Cardiac ventricle fibroblast (primary cell): ENCODE measurements around the gene TAS2R46. TPM values are rescaled to one million over a fixed set of nuclear protein-coding genes. Genes with fewer than 3 reads are reported as not detected.

Experiments
- total RNA-seq: library from RNA; depleted of rRNA; stranded (reverse); fragments of >200 nt; gene quantifications from 2 replicates; pipeline ENCODE4 v1.2.3, GENCODE V29; 2015

The TAS2R46 gene
- total RNA-seq, result 1.5 TPM in 1 of 2 replicates, not detected in the other

GRCh38 chr12:11062194-11062593, at the start of gene TAS2R46:
TSS of gene TAS2R46 (minus strand) at chr12:11062294. CDS start at chr12:11062294, 0 bp downstream.

GRCh38 chr12:11092128-11092527, 30.0 kb upstream of the TAS2R46 start, which contains the start of gene TAS2R43:
TSS of gene TAS2R43 (minus strand) at chr12:11092313. CDS start at chr12:11092229, 84 bp downstream.

GRCh38 chr12:11031307-11031706, 30.8 kb downstream of the TAS2R46 start, which contains the start of gene TAS2R31:
TSS of gene TAS2R31 (minus strand) at chr12:11031407. CDS start at chr12:11031335, 72 bp downstream.

GRCh38 chr12:11022520-11022919, 39.6 kb downstream of the TAS2R46 start, which contains the start of gene TAS2R19:
TSS of gene TAS2R19 (minus strand) at chr12:11022620. CDS start at chr12:11022571, 49 bp downstream.

Other genes with a start within 250 kb of the TAS2R46 start
- gene TAS2R10, start 235.9 kb downstream of the TAS2R46 start, total RNA-seq, result 1.9 TPM in 1 of 2 replicates, not detected in the other
- not detected in 2 replicates for gene PRR4, start 212.8 kb downstream of the TAS2R46 start, total RNA-seq
- gene PRH1, start 178.0 kb downstream of the TAS2R46 start, total RNA-seq, result 3.9 and 12.4 TPM in 2 replicates
- 0.15 and 0.37 TPM in 2 replicates for gene TAS2R13, start 152.7 kb downstream of the TAS2R46 start, total RNA-seq
- 1.1 TPM in 1 of 2 replicates, not detected in the other for gene PRH2, start 133.1 kb downstream of the TAS2R46 start, total RNA-seq
- gene TAS2R14, start 123.0 kb downstream of the TAS2R46 start, total RNA-seq, result 0.98 and 1.6 TPM in 2 replicates
- 2.1 and 2.7 TPM in 2 replicates for gene TAS2R50, start 75.4 kb downstream of the TAS2R46 start, total RNA-seq
- gene TAS2R20, start 64.0 kb downstream of the TAS2R46 start, total RNA-seq, result 0.62 and 1.0 TPM in 2 replicates
- 0.94 and 0.98 TPM in 2 replicates for gene TAS2R19, start 39.7 kb downstream of the TAS2R46 start, total RNA-seq
- 0.44 and 2.4 TPM in 2 replicates for gene TAS2R31, start 30.9 kb downstream of the TAS2R46 start, total RNA-seq
- gene TAS2R43, start 30.0 kb upstream of the TAS2R46 start, total RNA-seq, result not detected in 2 replicates
- 0.59 and 1.8 TPM in 2 replicates for gene TAS2R30, start 72.3 kb upstream of the TAS2R46 start, total RNA-seq
- 6.4 and 7.7 TPM in 2 replicates for gene SMIM10L1, start 108.9 kb upstream of the TAS2R46 start, total RNA-seq
- not detected in 2 replicates for gene TAS2R42, start 124.6 kb upstream of the TAS2R46 start, total RNA-seq
- gene PRB3, start 207.4 kb upstream of the TAS2R46 start, total RNA-seq, result not detected in 2 replicates
- gene PRB4, start 248.1 kb upstream of the TAS2R46 start, total RNA-seq, result not detected in 2 replicates